HCT116 (cell line): ENCODE measurements around the gene CTIF. TPM values are rescaled to one million over a fixed set of nuclear protein-coding genes. Genes with fewer than 3 reads are reported as not detected.

Source experiments
- ATAC-seq: fragments of 200-7000 bp; cut with Tn5 transposase; 2 replicates; pipeline ENCODE4 v1.9.1; 2020; ENCODE audit warnings: mild to moderate bottlenecking, moderate library complexity
- BruUV-seq: library from RNA; stranded (reverse); fragments of 400-500 nt; replicated peaks from 2 replicates; lab custom pipeline; 2021; lab: Mats Ljungman, UMichigan
- CTCF ChIA-PET: fragments of 300-600 bp; sonication (Branson Sonifier 250); formaldehyde crosslinking; loops from one replicate; lab custom pipeline; 2021; ENCODE audit warnings: antibody characterized with exemption; lab: Charles Lee
- POLR2A ChIA-PET: fragments of 300-600, 350-600 bp; sonication (Branson Sonifier 250); formaldehyde crosslinking; loops from one replicate; lab custom pipeline; 2021; ENCODE audit warnings: antibody characterized with exemption; lab: Charles Lee
- RAD21 ChIA-PET, 2 experiments: fragments of 300-600 bp; sonication (Branson Sonifier 250); formaldehyde crosslinking; loops; one replicate each; lab custom pipeline; 2023; ENCODE audit warnings: low total read pairs in 2 of 2; ENCODE audit not compliant: uncharacterized antibody in 2 of 2, unreplicated experiment in 2 of 2, low non-redundant PET in 1 of 2; lab: Charles Lee
- DNase-seq: peaks from one replicate; pipeline ENCODE4 v3.0.0-alpha.2; 2010; ENCODE audit warnings: low read depth, low spot score
- H2AFZ ChIP-seq: fragments of 200-600 bp; shearing (Covaris generic), sonication (generic); 2 replicates; pipeline ENCODE4 v1.6.1; 2017; ENCODE audit warnings: low read depth, mixed run types, mixed read lengths, antibody characterized with exemption, low read length; ENCODE audit not compliant: poor library complexity, severe bottlenecking
- H3K27ac ChIP-seq: 2 replicates; pipeline ENCODE4 v1.5.1; 2012; ENCODE audit warnings: low read depth, low read length
- H3K27me3 ChIP-seq: fragments of 200-600 bp; sonication (generic); 2 replicates; pipeline ENCODE4 v1.6.1; 2016; ENCODE audit warnings: mixed run types, low read length, mixed read lengths; ENCODE audit not compliant: insufficient read depth
- H3K36me3 ChIP-seq, 2 experiments: fragments of 200-500 bp in 1 of 2; fragments of 200-600 bp in 1 of 2; sonication (Bioruptor generic) in 1 of 2; sonication (generic) in 1 of 2; 2 replicates each; pipeline versions ENCODE4 v1.5.1 to v1.6.1; 2014 to 2016; ENCODE audit warnings: low read length in 2 of 2, inconsistent platforms in 1 of 2, mixed read lengths in 1 of 2, mixed run types in 1 of 2; ENCODE audit not compliant: insufficient read depth in 2 of 2, control insufficient read depth in 1 of 2
- H3K4me1 ChIP-seq, 2 experiments: fragments of 200-600 bp in 1 of 2; sonication (generic) in 1 of 2; 2 replicates each; pipeline versions ENCODE4 v1.5.1 to v1.6.1; 2012 to 2017; ENCODE audit warnings: low read length in 2 of 2, inconsistent platforms in 1 of 2, mild to moderate bottlenecking in 1 of 2, mixed read lengths in 1 of 2, mixed run types in 1 of 2, moderate library complexity in 1 of 2; ENCODE audit not compliant: insufficient read depth in 2 of 2, control insufficient read depth in 1 of 2
- H3K4me2 ChIP-seq: fragments of 200-600 bp; sonication (generic); 2 replicates; pipeline ENCODE4 v1.6.1; 2017; ENCODE audit warnings: mixed run types, low read length, mixed read lengths
- H3K4me3 ChIP-seq, 2 experiments: fragments of 200-600 bp in 1 of 2; sonication (generic) in 1 of 2; replicated peaks in 1 of 2; 2 replicates each; pipeline ENCODE4 v1.5.1; 2011 to 2016; ENCODE audit warnings: low read length in 2 of 2, control low read depth in 1 of 2, low read depth in 1 of 2, mild to moderate bottlenecking in 1 of 2, mixed read lengths in 1 of 2, mixed run types in 1 of 2
- H3K79me2 ChIP-seq: fragments of 200-600 bp; sonication (generic); 2 replicates; pipeline ENCODE4 v1.6.1; 2017; ENCODE audit warnings: mild to moderate bottlenecking, mixed run types, low read length, moderate library complexity, mixed read lengths; ENCODE audit not compliant: insufficient read depth
- H3K9ac ChIP-seq: fragments of 200-600 bp; sonication (generic); 2 replicates; pipeline ENCODE4 v1.6.1; 2016; ENCODE audit warnings: low read length, mixed read lengths
- H3K9me2 ChIP-seq: fragments of 200-600 bp; sonication (generic), shearing (Covaris generic); 2 replicates; pipeline ENCODE4 v1.6.1; 2017; ENCODE audit warnings: mixed run types, mild to moderate bottlenecking, moderate library complexity; ENCODE audit not compliant: insufficient read depth
- H3K9me3 ChIP-seq, 2 experiments: fragments of 200-500 bp in 1 of 2; fragments of 200-600 bp in 1 of 2; sonication (Bioruptor generic) in 1 of 2; sonication (generic) in 1 of 2; 2 replicates each; pipeline ENCODE4 v1.6.1; 2014 to 2017; ENCODE audit warnings: low read length in 2 of 2, mixed read lengths in 2 of 2, inconsistent platforms in 1 of 2, low read depth in 1 of 2, mild to moderate bottlenecking in 1 of 2, mixed run types in 1 of 2, moderate library complexity in 1 of 2; ENCODE audit not compliant: control insufficient read depth in 1 of 2, insufficient read depth in 1 of 2
- H4K20me1 ChIP-seq: fragments of 200-600 bp; sonication (generic), shearing (Covaris generic); 2 replicates; pipeline ENCODE4 v1.6.1; 2017; ENCODE audit warnings: mixed run types, mild to moderate bottlenecking, moderate library complexity; ENCODE audit not compliant: insufficient read depth
- CBX3 ChIP-seq: IDR thresholded peaks from 2 replicates; pipeline ENCODE4 v1.6.1; 2012; ENCODE audit warnings: low read depth
- EGR1 ChIP-seq: IDR thresholded peaks from 2 replicates; pipeline ENCODE4 v1.6.1; 2012; ENCODE audit warnings: low read depth
- ELF1 ChIP-seq: IDR thresholded peaks from 2 replicates; pipeline ENCODE4 v1.6.1; 2012; ENCODE audit warnings: low read depth, borderline replicate concordance
- EZH2 ChIP-seq: fragments of 200-600 bp; sonication (generic); IDR thresholded peaks from 2 replicates; pipeline ENCODE4 v1.6.1; 2017; ENCODE audit warnings: antibody characterized with exemption, mixed run types
- FOSL1 ChIP-seq: IDR thresholded peaks from 2 replicates; pipeline ENCODE4 v1.6.1; 2012; ENCODE audit warnings: low read depth
- REST ChIP-seq: IDR thresholded peaks from 2 replicates; pipeline ENCODE4 v1.6.1; 2012; ENCODE audit warnings: low read depth
- SIN3A ChIP-seq: IDR thresholded peaks from 2 replicates; pipeline ENCODE4 v1.6.1; 2012; ENCODE audit warnings: low read depth
- SRF ChIP-seq: IDR thresholded peaks from 2 replicates; pipeline ENCODE4 v1.6.1; 2012; ENCODE audit warnings: low read depth
- TCF7L2 ChIP-seq: IDR thresholded peaks from 2 replicates; pipeline ENCODE4 v1.7.0; 2011; ENCODE audit warnings: borderline replicate concordance, inconsistent platforms; ENCODE audit not compliant: insufficient read depth, insufficient read length; ENCODE audit errors: extremely low read depth
- YY1 ChIP-seq: IDR thresholded peaks from 2 replicates; pipeline ENCODE4 v1.6.1; 2011; ENCODE audit warnings: low read length, low read depth, moderate library complexity, mild to moderate bottlenecking; ENCODE audit not compliant: insufficient replicate concordance; ENCODE audit errors: extremely low read depth
- ZBTB33 ChIP-seq: IDR thresholded peaks from 2 replicates; pipeline ENCODE4 v1.6.1; 2011; ENCODE audit warnings: mild to moderate bottlenecking, low read length, moderate library complexity; ENCODE audit not compliant: insufficient replicate concordance; ENCODE audit errors: extremely low read depth
- intact Hi-C: fragments of 100-400 bp; cut with micrococcal nuclease; formaldehyde crosslinking; loops from 2 replicates; pipeline ENCODE4 v1.10.0; 2022
- total RNA-seq: library from RNA; stranded (reverse); gene quantifications from one replicate; pipeline ENCODE4 v1.2.1, GENCODE V29; 2021; ENCODE audit not compliant: unreplicated experiment

CTIF gene
- total RNA-seq, 1 experiment from 2014 or later, result 19.7 TPM

- intact Hi-C loops, result no loop called here
- ChIA-PET POLR2A (interaction anchor here (0.9 kb wide), 1 partner anchor 9 kb away, joined by 3 read pairs; no protein-coding TSS in a partner anchor), RAD21 (no interaction called here), CTCF (no interaction called here)
- no peak overlapping the region for H2AFZ ChIP-seq
- peaks cover 4% of the 10 kb centered on the region; the same call in 1 of the 2 replicates for H3K79me2 ChIP-seq
- H3K4me1 ChIP-seq, result peaks cover 39 to 43% of the 10 kb centered on the region in 2 experiments
- DNase-seq (no peak), ATAC-seq (no peak)
- H3K4me2 ChIP-seq, result no peak overlapping the region
- H3K27ac ChIP-seq, result no peak overlapping the region
- no peaks in the 10 kb centered on the region for H3K9me3 ChIP-seq
- H3K9ac ChIP-seq, result no peak overlapping the region
- no peak for TF ChIP-seq ZBTB33
- TF ChIP-seq CBX3, result no peak
- H4K20me1 ChIP-seq, result no peaks in the 10 kb centered on the region
- H3K36me3 ChIP-seq, result no peaks in the 10 kb centered on the region
- no peak overlapping the region for H3K4me3 ChIP-seq
- H3K9me2 ChIP-seq, result no peaks in the 10 kb centered on the region
- BruUV-seq, result no TSS peak
- no peaks in the 10 kb centered on the region for H3K27me3 ChIP-seq
These were observed 7.6 kb downstream of the CTIF start for GRCh38 chr18:48546396-48546795.

GRCh38 chr18:48547531-48547981 lies 8.7 kb downstream of the CTIF start:
- no peak overlapping the region for H2AFZ ChIP-seq
- no peak for ATAC-seq
- H4K20me1 ChIP-seq, result no peaks in the 10 kb centered on the region
- intact Hi-C loops, result no loop called here
- H3K4me3 ChIP-seq, result no peak overlapping the region
- H3K9ac ChIP-seq, result no peak overlapping the region
- no peaks in the 10 kb centered on the region for H3K9me3 ChIP-seq
- H3K27ac ChIP-seq, result no peak overlapping the region
- CTCF ChIA-PET, result no interaction called here
- POLR2A ChIA-PET, result interaction anchor here (1.1 kb wide), 1 partner anchor 13 kb away, joined by 5 read pairs; no protein-coding TSS in a partner anchor
- H3K27me3 ChIP-seq, result no peaks in the 10 kb centered on the region
- H3K79me2 ChIP-seq, result no peaks in the 10 kb centered on the region
- H3K4me2 ChIP-seq, result peak overlapping the region; percentile 33; the same call in 1 of the 2 replicates
- DNase-seq, result no peak
- H3K9me2 ChIP-seq, result no peaks in the 10 kb centered on the region
- RAD21 ChIA-PET, result interaction anchor here in 1 of 2 experiments (0.6 kb wide), 1 partner anchor 631 kb away, joined by 9 read pairs; no protein-coding TSS in a partner anchor
- no peaks in the 10 kb centered on the region for H3K36me3 ChIP-seq
- BruUV-seq, result no TSS peak
- H3K4me1 ChIP-seq, result peaks cover 28 to 34% of the 10 kb centered on the region in 2 experiments
- TF ChIP-seq SIN3A, result no peak
- TF ChIP-seq ELF1, result no peak
- no peak for TF ChIP-seq YY1
- TF ChIP-seq EGR1, result no peak
- no peak for TF ChIP-seq CBX3
- TF ChIP-seq TCF7L2, result no peak
- TF ChIP-seq SRF, result no peak
- no peak for TF ChIP-seq REST
- no peak for TF ChIP-seq EZH2
- TF ChIP-seq ZBTB33, result no peak
- no peak for TF ChIP-seq FOSL1
